ENCODE data around the gene TOMM70. TPM values are rescaled to one million over a fixed set of nuclear protein-coding genes. Genes with fewer than 3 reads are reported as not detected.

The TOMM70 gene
- total and polyA plus RNA-seq, 3 donors from 2014 or later = 32.9 to 43.3 (median 35.4) TPM

DNA sequence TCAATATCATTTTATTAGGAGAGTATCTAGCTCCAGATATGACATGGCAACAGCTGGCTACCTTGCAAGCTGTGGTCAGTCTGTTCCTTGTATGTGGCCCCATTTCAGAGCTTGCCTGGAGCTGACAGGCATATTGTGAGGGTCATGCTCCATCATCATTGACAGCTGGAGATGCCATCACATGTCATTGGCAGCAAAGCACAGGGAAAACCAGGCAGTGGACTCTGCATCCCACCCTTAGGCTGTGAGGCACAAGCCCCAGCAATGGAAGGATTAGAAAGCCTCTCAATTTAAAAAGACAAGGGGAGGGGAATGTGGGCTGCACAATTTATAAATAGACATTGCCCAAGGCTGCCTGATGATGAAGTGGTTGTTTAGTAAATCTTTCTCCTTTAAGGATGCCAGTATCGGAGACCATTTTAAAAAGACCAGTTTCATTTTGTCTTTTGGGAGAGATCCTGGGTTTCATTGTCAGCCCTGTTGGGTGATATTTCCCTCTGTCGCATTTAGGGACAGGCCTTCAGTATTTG lies 28.4 kb upstream of the TOMM70 start:
- H3K27ac ChIP-seq = no peak overlapping the region
- H3K4me3 ChIP-seq = no peak overlapping the region
- 84 to 92% methylated on average over 2 of the region's 2 CpGs for WGBS, 2 donors
- H3K27me3 ChIP-seq = no peaks in the 10 kb centered on the region
- TF ChIP-seq POLR2A (IDR thresholded peaks at IDR 0.05) (no peak), CTCF (IDR thresholded peaks at IDR 0.05) (no peak)
- intact Hi-C loops (cut with DNase I; ENCODE audit: low total_unique reads) = no loop called here
- H3K36me3 ChIP-seq (ENCODE audit: low read depth, missing control alignments) = no peaks in the 10 kb centered on the region
- H3K4me1 ChIP-seq = no peaks in the 10 kb centered on the region
- DNase-seq = no peak
- H3K9me3 ChIP-seq = no peaks in the 10 kb centered on the region

- intact Hi-C loops (cut with DNase I; ENCODE audit: low total_unique reads) = no loop called here
- no peaks in the 10 kb centered on the region for H3K4me1 ChIP-seq
- DNase-seq = no peak
- no peaks in the 10 kb centered on the region for H3K27me3 ChIP-seq
- H3K4me3 ChIP-seq = no peak overlapping the region
- no peak overlapping the region for H3K27ac ChIP-seq
- WGBS, 2 donors = 52 to 66% methylated on average over 2 of the region's 2 CpGs
- no peaks in the 10 kb centered on the region for H3K9me3 ChIP-seq
- H3K36me3 ChIP-seq (ENCODE audit: low read depth, missing control alignments) = no peaks in the 10 kb centered on the region
- TF ChIP-seq CTCF (IDR thresholded peaks at IDR 0.05) (no peak), POLR2A (IDR thresholded peaks at IDR 0.05) (no peak)
Measured at GRCh38 chr3:100427699-100428098, 26.8 kb upstream of the TOMM70 start.

DNA sequence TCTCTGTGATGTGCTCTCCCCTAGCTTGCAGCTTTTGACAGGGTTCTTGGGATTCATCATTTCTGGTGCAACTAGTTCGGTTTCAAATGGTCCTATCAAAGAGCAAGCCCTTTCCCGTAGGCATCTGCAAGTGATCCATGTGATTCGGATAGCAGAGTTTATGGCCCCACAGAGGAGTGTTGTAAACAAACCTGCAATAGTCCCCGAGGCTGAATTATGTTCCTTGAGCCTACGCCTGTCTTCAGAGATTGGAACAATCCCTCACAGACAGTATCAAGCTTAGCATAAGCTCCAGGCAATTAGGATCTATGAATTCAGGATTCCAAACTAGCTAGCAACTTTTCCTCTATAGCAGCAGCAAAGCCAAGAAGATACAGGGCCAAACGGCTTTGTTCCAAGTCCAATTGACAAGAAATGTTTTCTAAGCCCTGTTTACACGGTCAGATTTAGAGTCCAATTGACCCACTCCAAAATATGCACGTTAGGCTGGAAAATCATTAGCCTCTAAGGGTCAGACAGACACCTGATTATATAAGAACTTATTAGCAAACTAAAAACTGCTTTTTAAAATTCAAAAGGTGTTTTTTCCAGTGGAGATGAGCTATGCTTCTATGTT lies 25.3 kb upstream of the TOMM70 start:
- TF ChIP-seq POLR2A (IDR thresholded peaks at IDR 0.05) (no peak), CTCF (IDR thresholded peaks at IDR 0.05) (no peak)
- no peaks in the 10 kb centered on the region for H3K36me3 ChIP-seq (ENCODE audit: low read depth, missing control alignments)
- H3K9me3 ChIP-seq = no peaks in the 10 kb centered on the region
- H3K27me3 ChIP-seq = no peaks in the 10 kb centered on the region
- WGBS, 2 donors = 50 to 63% methylated on average over 8 of the region's 8 CpGs
- no peaks in the 10 kb centered on the region for H3K4me1 ChIP-seq
- no peak overlapping the region for H3K4me3 ChIP-seq
- no peak overlapping the region for H3K27ac ChIP-seq
- DNase-seq = no peak
- intact Hi-C loops (cut with DNase I; ENCODE audit: low total_unique reads) = no loop called here

GRCh38 chr3:100425316-100425715 lies 24.4 kb upstream of the TOMM70 start:
- intact Hi-C loops (cut with DNase I; ENCODE audit: low total_unique reads) = no loop called here
- Histone ChIP-seq H3K27me3 (no peaks in the 10 kb centered on the region), H3K4me3 (no peak overlapping the region), H3K36me3 (ENCODE audit: low read depth, missing control alignments) (no peaks in the 10 kb centered on the region), H3K27ac (no peak overlapping the region), H3K9me3 (no peaks in the 10 kb centered on the region), H3K4me1 (no peaks in the 10 kb centered on the region)
- DNase-seq = no peak
- TF ChIP-seq CTCF (IDR thresholded peaks at IDR 0.05) = no peak
- no peak for TF ChIP-seq POLR2A (IDR thresholded peaks at IDR 0.05)
- 90 to 100% methylated on average over 1 of the region's 1 CpG for WGBS, 2 donors

GRCh38 chr3:100424261-100424660 lies 23.4 kb upstream of the TOMM70 start:
- intact Hi-C loops (cut with DNase I; ENCODE audit: low total_unique reads) = no loop called here
- no peak overlapping the region for H3K4me3 ChIP-seq
- no peaks in the 10 kb centered on the region for H3K36me3 ChIP-seq (ENCODE audit: low read depth, missing control alignments)
- H3K9me3 ChIP-seq = no peaks in the 10 kb centered on the region
- TF ChIP-seq POLR2A (IDR thresholded peaks at IDR 0.05) = no peak
- no peak for TF ChIP-seq CTCF (IDR thresholded peaks at IDR 0.05)
- no peaks in the 10 kb centered on the region for H3K27me3 ChIP-seq
- no peaks in the 10 kb centered on the region for H3K4me1 ChIP-seq
- H3K27ac ChIP-seq = no peak overlapping the region
- 80 to 89% methylated on average over 2 of the region's 2 CpGs for WGBS, 2 donors
- DNase-seq = no peak
